ENCODE measurements around the gene RASA4B.

Gene RASA4B

DNA sequence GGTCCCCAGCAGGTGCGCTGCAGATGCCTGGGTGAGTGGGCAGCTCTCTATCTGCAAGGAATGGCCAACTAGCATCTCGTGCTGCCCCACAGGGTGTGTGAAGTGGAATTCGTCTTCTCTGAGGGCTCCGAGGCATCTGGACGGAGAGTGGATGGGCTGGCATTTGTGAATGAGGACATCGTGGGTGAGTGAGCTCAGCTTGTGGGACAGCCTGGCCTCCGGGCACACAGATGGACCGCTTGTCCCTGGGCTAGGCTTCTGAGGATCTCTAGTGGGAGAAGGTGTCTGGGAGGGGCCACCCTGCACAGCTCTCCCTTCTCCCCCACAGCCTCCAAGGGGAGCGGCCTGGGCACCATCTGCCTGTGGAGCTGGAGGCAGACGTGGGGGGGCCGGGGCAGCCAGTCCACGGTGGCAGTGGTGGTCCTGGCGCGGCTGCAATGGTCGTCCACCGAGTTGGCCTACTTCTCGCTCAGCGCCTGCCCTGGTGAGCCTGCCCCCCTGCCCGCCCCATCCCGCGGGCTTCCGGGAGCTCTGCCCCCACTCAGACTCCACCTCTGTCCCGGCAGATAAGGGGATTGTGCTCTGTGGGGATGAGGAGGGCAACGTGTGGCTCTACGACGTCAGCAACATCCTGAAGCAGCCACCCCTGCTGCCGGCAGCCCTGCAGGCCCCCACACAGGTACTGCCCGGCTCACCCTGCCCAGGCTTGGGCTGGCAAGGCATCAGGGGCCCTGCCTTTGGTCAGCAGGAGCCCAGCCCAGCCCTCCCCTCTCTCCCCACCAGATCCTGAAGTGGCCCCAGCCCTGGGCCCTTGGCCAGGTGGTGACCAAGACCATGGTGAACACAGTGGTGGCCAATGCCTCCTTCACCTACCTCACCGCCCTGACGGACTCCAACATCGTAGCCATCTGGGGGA lies 45.2 kb downstream of the RASA4B start:
- WGBS (ENCODE audit: extremely low coverage, insufficient coverage, insufficient read length) = no CpG with 5 or more reads among the region's 31 CpGs
- Histone ChIP-seq H3K9me3 (ENCODE audit: insufficient read depth, low read depth, low read length) (no peaks in the 10 kb centered on the region), H3K79me1 (ENCODE audit: low read length) (no peaks in the 10 kb centered on the region)

DNA sequence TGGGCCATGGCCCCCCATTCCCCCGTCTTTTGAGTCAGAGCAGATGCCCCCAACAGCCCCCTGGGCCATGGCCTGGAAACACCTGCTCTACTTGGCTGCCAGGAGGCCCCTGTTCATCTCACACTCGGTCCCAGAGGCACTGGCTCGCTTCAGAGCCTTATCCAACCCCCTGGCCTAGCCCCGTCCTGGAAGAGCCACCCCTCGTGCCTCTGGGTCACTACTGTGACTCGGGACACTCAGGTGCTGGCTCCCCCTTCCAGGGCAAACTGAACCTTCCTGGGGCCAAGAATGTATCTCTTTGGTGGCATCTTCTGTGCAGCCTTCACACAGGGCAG lies 45.8 kb downstream of the RASA4B start:
- no peak overlapping the region for H3K18ac ChIP-seq (ENCODE audit: low read length)
- no peak overlapping the region for H2BK120ac ChIP-seq (ENCODE audit: insufficient read depth, low read length, poor library complexity)
- H3K27ac ChIP-seq (ENCODE audit: low read depth, low read length) = no peak overlapping the region
- no peaks in the 10 kb centered on the region for H3K9me3 ChIP-seq (ENCODE audit: insufficient read depth, low read depth, low read length)
- H4K8ac ChIP-seq (ENCODE audit: low read depth, low read length) = no peak overlapping the region
- no peak overlapping the region for H4K91ac ChIP-seq (ENCODE audit: low read depth, low read length)
- H3K23ac ChIP-seq (ENCODE audit: low read length) = no peak overlapping the region
- H3K27me3 ChIP-seq (ENCODE audit: insufficient read depth, low read length) = no peaks in the 10 kb centered on the region
- no peak overlapping the region for H3K4me3 ChIP-seq (ENCODE audit: low read depth, low read length)
- no peak overlapping the region for H3K9ac ChIP-seq (ENCODE audit: low read length)
- no peaks in the 10 kb centered on the region for H3K4me1 ChIP-seq (ENCODE audit: control insufficient read depth in 1 of 2, insufficient read depth in 2 of 2, low read length in 2 of 2)
- H3K79me1 ChIP-seq (ENCODE audit: low read length) = no peaks in the 10 kb centered on the region
- no CpG with 5 or more reads among the region's 6 CpGs for WGBS (ENCODE audit: extremely low coverage, insufficient coverage, insufficient read length)
- H2AK5ac ChIP-seq (ENCODE audit: low read length) = no peak overlapping the region
- DNase-seq = no peak
- no peaks in the 10 kb centered on the region for H3K79me2 ChIP-seq (ENCODE audit: control insufficient read depth, insufficient read depth, low read length, poor library complexity)
- H4K12ac ChIP-seq (ENCODE audit: low read depth, low read length) = no peak overlapping the region
- H2BK5ac ChIP-seq (ENCODE audit: low read depth, low read length, poor library complexity) = no peak overlapping the region
- H2BK12ac ChIP-seq (ENCODE audit: low read length) = no peak overlapping the region
- H3K14ac ChIP-seq (ENCODE audit: low read length) = no peak overlapping the region
- H3K4ac ChIP-seq (ENCODE audit: low read depth, low read length) = no peak overlapping the region
- no peak overlapping the region for H3K4me2 ChIP-seq (ENCODE audit: low read length)
- H3K36me3 ChIP-seq (ENCODE audit: control insufficient read depth in 1 of 2, insufficient read depth in 2 of 2, low read length in 2 of 2) = peaks cover 49 to 64% of the 10 kb centered on the region in 2 experiments
- H2AFZ ChIP-seq (ENCODE audit: insufficient read depth, low read length, poor library complexity) = no peak overlapping the region

More for the DNA sequence above, 45.2 kb downstream of the RASA4B start:
- Histone ChIP-seq H4K91ac (ENCODE audit: low read depth, low read length) (no peak overlapping the region), H3K4ac (ENCODE audit: low read depth, low read length) (no peak overlapping the region), H2AFZ (ENCODE audit: insufficient read depth, low read length, poor library complexity) (no peak overlapping the region), H3K4me3 (ENCODE audit: low read depth, low read length) (no peak overlapping the region), H3K27me3 (ENCODE audit: insufficient read depth, low read length) (no peaks in the 10 kb centered on the region), H4K8ac (ENCODE audit: low read depth, low read length) (no peak overlapping the region), H3K4me2 (ENCODE audit: low read length) (no peak overlapping the region), H3K4me1 (ENCODE audit: control insufficient read depth in 1 of 2, insufficient read depth in 2 of 2, low read length in 2 of 2) (no peaks in the 10 kb centered on the region), H3K23ac (ENCODE audit: low read length) (no peak overlapping the region), H3K9ac (ENCODE audit: low read length) (no peak overlapping the region), H3K79me2 (ENCODE audit: control insufficient read depth, insufficient read depth, low read length, poor library complexity) (no peaks in the 10 kb centered on the region), H3K14ac (ENCODE audit: low read length) (no peak overlapping the region), H4K12ac (ENCODE audit: low read depth, low read length) (no peak overlapping the region), H2BK120ac (ENCODE audit: insufficient read depth, low read length, poor library complexity) (no peak overlapping the region), H3K18ac (ENCODE audit: low read length) (no peak overlapping the region), H3K36me3 (ENCODE audit: control insufficient read depth in 1 of 2, insufficient read depth in 2 of 2, low read length in 2 of 2) (peaks cover 47 to 61% of the 10 kb centered on the region in 2 experiments), H2BK12ac (ENCODE audit: low read length) (no peak overlapping the region), H2AK5ac (ENCODE audit: low read length) (no peak overlapping the region), H2BK5ac (ENCODE audit: low read depth, low read length, poor library complexity) (no peak overlapping the region), H3K27ac (ENCODE audit: low read depth, low read length) (no peak overlapping the region)
- no peak for DNase-seq

DNA sequence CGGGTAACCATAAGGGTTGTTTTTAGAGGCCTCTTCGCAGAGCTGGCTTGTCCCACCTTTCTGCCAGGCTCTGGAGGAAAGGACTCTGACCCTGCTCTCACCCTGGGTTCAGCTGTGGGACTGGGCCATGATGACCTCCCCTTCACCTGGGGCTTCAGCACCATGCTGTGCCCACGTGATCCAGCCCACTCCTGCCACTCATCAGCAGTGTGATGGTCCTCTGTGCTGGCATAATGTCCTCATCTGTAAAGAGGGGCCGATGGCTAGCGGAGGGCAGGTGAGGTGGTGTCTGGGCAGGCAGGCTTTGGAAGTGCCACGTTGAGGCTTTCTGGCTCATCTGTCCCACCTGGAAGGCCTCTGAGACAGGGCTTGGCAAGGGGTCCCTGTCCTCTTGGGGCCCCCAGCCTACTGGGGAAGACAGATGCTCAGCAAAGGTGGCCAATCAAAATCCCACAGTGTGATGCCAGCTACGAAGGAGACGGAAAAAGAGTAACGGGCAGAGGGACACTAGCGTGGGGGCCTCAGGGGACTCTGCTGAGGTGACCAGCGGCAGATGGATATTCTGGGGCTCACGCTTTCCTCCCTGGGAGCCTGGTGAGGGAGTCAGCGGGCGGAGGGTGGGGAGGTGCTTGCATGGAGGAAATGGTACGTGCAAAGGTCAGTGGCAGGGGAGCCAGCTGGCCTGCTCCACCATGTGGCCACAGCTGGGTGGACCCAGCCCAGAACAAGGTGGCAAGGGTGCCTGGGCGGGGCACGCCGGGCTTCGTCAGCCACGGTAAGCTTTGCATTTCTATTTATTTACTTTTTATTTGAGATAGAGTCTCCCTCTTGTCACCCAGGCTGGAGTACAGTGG lies 47.4 kb downstream of the RASA4B start:
- Histone ChIP-seq H2BK5ac (ENCODE audit: low read depth, low read length, poor library complexity) (no peak overlapping the region), H3K27ac (ENCODE audit: low read depth, low read length) (no peak overlapping the region), H4K12ac (ENCODE audit: low read depth, low read length) (no peak overlapping the region), H2BK120ac (ENCODE audit: insufficient read depth, low read length, poor library complexity) (no peak overlapping the region), H2AK5ac (ENCODE audit: low read length) (no peak overlapping the region), H4K91ac (ENCODE audit: low read depth, low read length) (no peak overlapping the region), H3K4ac (ENCODE audit: low read depth, low read length) (no peak overlapping the region), H3K79me2 (ENCODE audit: control insufficient read depth, insufficient read depth, low read length, poor library complexity) (peaks cover under 1% of the 10 kb centered on the region), H3K4me1 (ENCODE audit: control insufficient read depth in 1 of 2, insufficient read depth in 2 of 2, low read length in 2 of 2) (peaks cover 3 to 7% of the 10 kb centered on the region in 2 experiments), H3K9ac (ENCODE audit: low read length) (no peak overlapping the region), H2AFZ (ENCODE audit: insufficient read depth, low read length, poor library complexity) (no peak overlapping the region), H2BK12ac (ENCODE audit: low read length) (no peak overlapping the region), H3K9me3 (ENCODE audit: insufficient read depth, low read depth, low read length) (no peaks in the 10 kb centered on the region), H3K4me2 (ENCODE audit: low read length) (no peak overlapping the region), H3K4me3 (ENCODE audit: low read depth, low read length) (no peak overlapping the region), H4K8ac (ENCODE audit: low read depth, low read length) (no peak overlapping the region), H3K36me3 (ENCODE audit: control insufficient read depth in 1 of 2, insufficient read depth in 2 of 2, low read length in 2 of 2) (peaks cover 50 to 64% of the 10 kb centered on the region in 2 experiments), H3K18ac (ENCODE audit: low read length) (no peak overlapping the region), H3K27me3 (ENCODE audit: insufficient read depth, low read length) (no peaks in the 10 kb centered on the region), H3K14ac (ENCODE audit: low read length) (no peak overlapping the region), H3K23ac (ENCODE audit: low read length) (no peak overlapping the region), H3K79me1 (ENCODE audit: low read length) (peaks cover under 1% of the 10 kb centered on the region)
- DNase-seq = no peak
- no CpG with 5 or more reads among the region's 20 CpGs for WGBS (ENCODE audit: extremely low coverage, insufficient coverage, insufficient read length)

DNA sequence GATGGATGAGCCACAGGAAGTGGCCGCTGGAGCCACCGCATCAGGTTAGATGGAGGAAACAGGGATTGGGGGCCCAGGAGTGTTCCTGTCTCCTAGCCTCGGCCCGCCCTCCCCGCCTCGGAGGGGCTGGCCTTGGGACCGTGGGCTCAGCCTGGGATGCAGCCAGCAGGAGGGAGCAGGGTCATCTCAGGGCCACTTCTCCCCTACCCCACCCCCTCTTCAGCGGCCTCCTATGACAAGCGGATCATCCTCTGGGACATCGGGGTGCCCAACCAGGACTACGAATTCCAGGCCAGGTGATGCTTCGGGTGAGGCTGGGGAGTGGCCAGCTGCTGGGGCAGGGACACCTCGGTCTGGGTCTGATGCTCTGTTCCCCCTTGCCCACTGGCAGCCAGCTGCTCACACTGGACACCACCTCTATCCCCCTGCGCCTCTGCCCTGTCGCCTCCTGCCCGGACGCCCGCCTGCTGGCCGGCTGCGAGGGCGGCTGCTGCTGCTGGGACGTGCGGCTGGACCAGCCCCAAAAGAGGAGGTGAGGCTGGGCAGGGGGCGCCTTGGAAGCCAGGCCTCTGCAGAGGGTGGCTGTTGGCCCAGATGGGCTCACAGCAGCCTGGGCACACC lies 48.1 kb downstream of the RASA4B start:
- Histone ChIP-seq H4K8ac (ENCODE audit: low read depth, low read length) (no peak overlapping the region), H3K36me3 (ENCODE audit: control insufficient read depth in 1 of 2, insufficient read depth in 2 of 2, low read length in 2 of 2) (peaks cover 48 to 62% of the 10 kb centered on the region in 2 experiments), H2BK5ac (ENCODE audit: low read depth, low read length, poor library complexity) (no peak overlapping the region)

More for the DNA sequence above, 48.1 kb downstream of the RASA4B start:
- WGBS (ENCODE audit: extremely low coverage, insufficient coverage, insufficient read length) = no CpG with 5 or more reads among the region's 24 CpGs
- Histone ChIP-seq H3K4me3 (ENCODE audit: low read depth, low read length) (no peak overlapping the region), H3K79me1 (ENCODE audit: low read length) (peaks cover 5% of the 10 kb centered on the region), H4K91ac (ENCODE audit: low read depth, low read length) (no peak overlapping the region), H3K27ac (ENCODE audit: low read depth, low read length) (no peak overlapping the region), H3K14ac (ENCODE audit: low read length) (no peak overlapping the region), H3K18ac (ENCODE audit: low read length) (no peak overlapping the region), H2AFZ (ENCODE audit: insufficient read depth, low read length, poor library complexity) (no peak overlapping the region), H3K9me3 (ENCODE audit: insufficient read depth, low read depth, low read length) (no peaks in the 10 kb centered on the region), H4K12ac (ENCODE audit: low read depth, low read length) (no peak overlapping the region), H3K4me1 (ENCODE audit: control insufficient read depth in 1 of 2, insufficient read depth in 2 of 2, low read length in 2 of 2) (peaks cover 3 to 7% of the 10 kb centered on the region in 2 experiments), H3K79me2 (ENCODE audit: control insufficient read depth, insufficient read depth, low read length, poor library complexity) (peaks cover 6% of the 10 kb centered on the region), H2AK5ac (ENCODE audit: low read length) (no peak overlapping the region), H3K27me3 (ENCODE audit: insufficient read depth, low read length) (no peaks in the 10 kb centered on the region), H2BK120ac (ENCODE audit: insufficient read depth, low read length, poor library complexity) (no peak overlapping the region), H2BK12ac (ENCODE audit: low read length) (no peak overlapping the region), H3K23ac (ENCODE audit: low read length) (no peak overlapping the region), H3K9ac (ENCODE audit: low read length) (no peak overlapping the region), H3K4me2 (ENCODE audit: low read length) (no peak overlapping the region), H3K4ac (ENCODE audit: low read depth, low read length) (no peak overlapping the region)
- no peak for DNase-seq
